Esophagus squamous epithelium (tissue), 4 donors: Measurements from ENCODE around the gene FAM3D.

Source experiments
- POLR2A ChIP-seq, 4 donors: fragments of 450-650 bp; IDR thresholded peaks; one replicate each; pipeline ENCODE4 v1.6.1; 2017; ENCODE audit warnings: antibody characterized with exemption in 4 of 4, mild to moderate bottlenecking in 4 of 4, moderate library complexity in 3 of 4
- TF ChIP-seq, protein P1 (sequence below), 6 experiments: fragments of 450-650 bp in 4 of 6; fragments of 200-600 bp in 2 of 6; sonication (generic) in 2 of 6; IDR thresholded peaks; one replicate each; pipeline ENCODE4 v1.5.1; 2016 to 2019; ENCODE audit warnings: antibody characterized with exemption in 6 of 6, mild to moderate bottlenecking in 4 of 6, moderate library complexity in 4 of 6

- TF ChIP-seq, protein P1, sequence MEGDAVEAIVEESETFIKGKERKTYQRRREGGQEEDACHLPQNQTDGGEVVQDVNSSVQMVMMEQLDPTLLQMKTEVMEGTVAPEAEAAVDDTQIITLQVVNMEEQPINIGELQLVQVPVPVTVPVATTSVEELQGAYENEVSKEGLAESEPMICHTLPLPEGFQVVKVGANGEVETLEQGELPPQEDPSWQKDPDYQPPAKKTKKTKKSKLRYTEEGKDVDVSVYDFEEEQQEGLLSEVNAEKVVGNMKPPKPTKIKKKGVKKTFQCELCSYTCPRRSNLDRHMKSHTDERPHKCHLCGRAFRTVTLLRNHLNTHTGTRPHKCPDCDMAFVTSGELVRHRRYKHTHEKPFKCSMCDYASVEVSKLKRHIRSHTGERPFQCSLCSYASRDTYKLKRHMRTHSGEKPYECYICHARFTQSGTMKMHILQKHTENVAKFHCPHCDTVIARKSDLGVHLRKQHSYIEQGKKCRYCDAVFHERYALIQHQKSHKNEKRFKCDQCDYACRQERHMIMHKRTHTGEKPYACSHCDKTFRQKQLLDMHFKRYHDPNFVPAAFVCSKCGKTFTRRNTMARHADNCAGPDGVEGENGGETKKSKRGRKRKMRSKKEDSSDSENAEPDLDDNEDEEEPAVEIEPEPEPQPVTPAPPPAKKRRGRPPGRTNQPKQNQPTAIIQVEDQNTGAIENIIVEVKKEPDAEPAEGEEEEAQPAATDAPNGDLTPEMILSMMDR (IDR thresholded peaks at IDR 0.05) = no peak
- no peak for TF ChIP-seq POLR2A (IDR thresholded peaks at IDR 0.05)
Observed at GRCh38 chr3:58639001-58639400, 27.6 kb downstream of the FAM3D start.
